ENCODE measurements around the gene SRPRA. TPM values are rescaled to one million over a fixed set of nuclear protein-coding genes. Genes with fewer than 3 reads are reported as not detected.
A peak's percentile ranks its signal among the peaks of the same experiment; 100 is the strongest.

Gene SRPRA
- total and polyA plus RNA-seq, 10 of the 15 experiments (the other 5 are each of a cell fraction or from before 2014, with no cell fraction given): 29.6 to 131 (median 92.8) TPM

- Histone ChIP-seq H3K36me3 (ENCODE audit: control insufficient read depth in 2 of 2, insufficient read depth in 2 of 2, low read length in 1 of 2) (peaks cover 1 to 19% of the 10 kb centered on the region in 2 experiments), H3K27me3 (replicated peaks in 1 of 2; ENCODE audit: control insufficient read depth in 2 of 2, insufficient read depth in 2 of 2, low read length in 1 of 2) (no peaks in the 10 kb centered on the region), H3K9me3 (replicated peaks; ENCODE audit: control insufficient read depth, insufficient read depth, low read length) (no peaks in the 10 kb centered on the region; the same call in none of the 3 replicates), H3K79me2 (ENCODE audit: control insufficient read depth, insufficient read depth, low read length) (peaks cover 9% of the 10 kb centered on the region), H4K20me1 (ENCODE audit: control insufficient read depth, insufficient read depth) (no peaks in the 10 kb centered on the region), H3K4me1 (ENCODE audit: control insufficient read depth, insufficient read depth, low read length) (peaks cover 40% of the 10 kb centered on the region), H3K4me3 (no peak overlapping the region), H2AFZ (ENCODE audit: control insufficient read depth, low read depth, low read length) (no peak overlapping the region), H3K4me2 (ENCODE audit: control insufficient read depth, insufficient read depth) (peak overlapping the region; percentile 18; the same call in 1 of the 2 replicates), H3K9ac (ENCODE audit: control insufficient read depth, insufficient read depth, low read length) (no peak overlapping the region), H3K27ac (ENCODE audit: control insufficient read depth, insufficient read depth) (no peak overlapping the region)
- WGBS (ENCODE audit: insufficient coverage, insufficient replicate concordance, low lambda C conversion rate, missing lambda C conversion rate): 78% methylated on average over 6 of the region's 6 CpGs
- in situ Hi-C loops (cut with MboI) (no loop called here), intact Hi-C loops (cut with micrococcal nuclease; ENCODE audit: unreplicated experiment) (loop anchor here (1.0 to 10.0 kb wide), 7 partner anchors 44 to 674 kb away; partner anchors contain the start of gene ST3GAL4)
- no peak for DNase-seq (ENCODE audit: low read depth, low spot score)
- no peak for FAIRE-seq
- no TSS peak for BruUV-seq (replicated peaks)
- ChIA-PET SMC1A (ENCODE audit: uncharacterized antibody, unreplicated experiment) (interaction anchor here (1.0 to 6.5 kb wide), 19 partner anchors 8 to 260 kb away, joined by 3 to 78 read pairs (median 5); partner anchors contain the start of gene ST3GAL4), CTCF (interaction anchor here (0.6 to 10.0 kb wide), 37 partner anchors 9 to 764 kb away, joined by 3 to 232 read pairs (median 5); partner anchors contain the start of genes FOXRED1, SRPRA and ST3GAL4), RAD21 (ENCODE audit: unreplicated experiment) (interaction anchor here (0.7 to 3.0 kb wide), 21 partner anchors 8 to 1035 kb away, joined by 3 to 36 read pairs (median 4); partner anchors contain the start of gene ST3GAL4), POLR2A (interaction anchor here (1.0 to 1.7 kb wide), 3 partner anchors 11 to 170 kb away, joined by 3 to 5 read pairs (median 5); no protein-coding TSS in a partner anchor)
- ATAC-seq: peak; percentile 1; the same call in 2 of the 3 replicates
- TF ChIP-seq KDM1A (IDR thresholded peaks at IDR 0.05; ENCODE audit: borderline replicate concordance): no peak
- no peak for TF ChIP-seq E4F1 (IDR thresholded peaks at IDR 0.05; ENCODE audit: borderline replicate concordance, partially characterized antibody)
- no peak for TF ChIP-seq POLR2A (IDR thresholded peaks at IDR 0.05; ENCODE audit: low read depth, low read length)
- no peak for TF ChIP-seq SMAD5 (IDR thresholded peaks at IDR 0.05; ENCODE audit: low read depth)
- no peak for TF ChIP-seq NKRF (conservative IDR thresholded peaks at IDR 0.05)
- TF ChIP-seq HDAC2 (IDR thresholded peaks at IDR 0.05): no peak
- no peak for TF ChIP-seq PBX3 (IDR thresholded peaks at IDR 0.05; ENCODE audit: insufficient replicate concordance, low read depth, low read length)
- no peak for TF ChIP-seq BACH1 (IDR thresholded peaks at IDR 0.05; ENCODE audit: borderline replicate concordance)
- no peak for TF ChIP-seq GATAD2B (conservative IDR thresholded peaks at IDR 0.05; ENCODE audit: low read depth)
- no peak for TF ChIP-seq EED (IDR thresholded peaks at IDR 0.05; ENCODE audit: low read depth)
- TF ChIP-seq SIX5 (IDR thresholded peaks at IDR 0.05; ENCODE audit: low read depth, low read length, severe bottlenecking): no peak
- no peak for TF ChIP-seq ZNF217 (IDR thresholded peaks at IDR 0.05)
- TF ChIP-seq TCF3 (IDR thresholded peaks at IDR 0.05; ENCODE audit: borderline replicate concordance, insufficient read depth, low read depth, low read length): no peak
- TF ChIP-seq CREM (IDR thresholded peaks at IDR 0.05; ENCODE audit: low read depth): no peak
- no peak for TF ChIP-seq HDGF (IDR thresholded peaks at IDR 0.05)
- no peak for TF ChIP-seq ZBED1 (IDR thresholded peaks at IDR 0.05; ENCODE audit: borderline replicate concordance)
- no peak for TF ChIP-seq CEBPB (IDR thresholded peaks at IDR 0.05; ENCODE audit: borderline replicate concordance in 1 of 2, low read depth in 2 of 2, low read length in 2 of 2)
These were observed 42.3 kb upstream of the SRPRA start for GRCh38 chr11:126310992-126311310.

Measured in GM12878 (cell line).